Kidney epithelial cell (primary cell): ENCODE data around the gene PHF12. TPM values are rescaled to one million over a fixed set of nuclear protein-coding genes. Genes with fewer than 3 reads are reported as not detected.

Experiments
- DNase-seq: peaks from one replicate; pipeline ENCODE4 v3.0.0-alpha.2; 2010; ENCODE audit warnings: low read depth
- H3K27me3 ChIP-seq: 2 replicates; pipeline ENCODE4 v1.6.0; 2011; ENCODE audit warnings: low read length; ENCODE audit not compliant: control insufficient read depth, insufficient read depth
- H3K36me3 ChIP-seq: 2 replicates; pipeline ENCODE4 v1.5.1; 2011; ENCODE audit warnings: low read length; ENCODE audit not compliant: control insufficient read depth, insufficient read depth
- H3K4me3 ChIP-seq: 2 replicates; pipeline ENCODE4 v1.5.1; 2011; ENCODE audit warnings: low read depth, mild to moderate bottlenecking, control low read depth, low read length
- total RNA-seq: library from RNA; depleted of rRNA; stranded (reverse); fragments of >200 nt; gene quantifications from 2 replicates; pipeline ENCODE4 v1.2.3, GENCODE V29; 2015
- TF ChIP-seq, protein P1 (sequence below): IDR thresholded peaks from 2 replicates; pipeline ENCODE4 v1.5.1; 2011; ENCODE audit warnings: mild to moderate bottlenecking, moderate library complexity, low read length, control low read depth, inconsistent platforms; ENCODE audit not compliant: insufficient read depth, poor library complexity, severe bottlenecking

PHF12 gene
- total RNA-seq, 1 donor from 2014 or later = 19.6 TPM

GRCh38 chr17:28993645-28994426, 42.5 kb upstream of the PHF12 start:
- no peak for DNase-seq
- Histone ChIP-seq H3K27me3 (peaks cover 25% of the 10 kb centered on the region), H3K36me3 (no peaks in the 10 kb centered on the region), H3K4me3 (no peak overlapping the region)
- TF ChIP-seq, protein P1, sequence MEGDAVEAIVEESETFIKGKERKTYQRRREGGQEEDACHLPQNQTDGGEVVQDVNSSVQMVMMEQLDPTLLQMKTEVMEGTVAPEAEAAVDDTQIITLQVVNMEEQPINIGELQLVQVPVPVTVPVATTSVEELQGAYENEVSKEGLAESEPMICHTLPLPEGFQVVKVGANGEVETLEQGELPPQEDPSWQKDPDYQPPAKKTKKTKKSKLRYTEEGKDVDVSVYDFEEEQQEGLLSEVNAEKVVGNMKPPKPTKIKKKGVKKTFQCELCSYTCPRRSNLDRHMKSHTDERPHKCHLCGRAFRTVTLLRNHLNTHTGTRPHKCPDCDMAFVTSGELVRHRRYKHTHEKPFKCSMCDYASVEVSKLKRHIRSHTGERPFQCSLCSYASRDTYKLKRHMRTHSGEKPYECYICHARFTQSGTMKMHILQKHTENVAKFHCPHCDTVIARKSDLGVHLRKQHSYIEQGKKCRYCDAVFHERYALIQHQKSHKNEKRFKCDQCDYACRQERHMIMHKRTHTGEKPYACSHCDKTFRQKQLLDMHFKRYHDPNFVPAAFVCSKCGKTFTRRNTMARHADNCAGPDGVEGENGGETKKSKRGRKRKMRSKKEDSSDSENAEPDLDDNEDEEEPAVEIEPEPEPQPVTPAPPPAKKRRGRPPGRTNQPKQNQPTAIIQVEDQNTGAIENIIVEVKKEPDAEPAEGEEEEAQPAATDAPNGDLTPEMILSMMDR = no peak

DNA sequence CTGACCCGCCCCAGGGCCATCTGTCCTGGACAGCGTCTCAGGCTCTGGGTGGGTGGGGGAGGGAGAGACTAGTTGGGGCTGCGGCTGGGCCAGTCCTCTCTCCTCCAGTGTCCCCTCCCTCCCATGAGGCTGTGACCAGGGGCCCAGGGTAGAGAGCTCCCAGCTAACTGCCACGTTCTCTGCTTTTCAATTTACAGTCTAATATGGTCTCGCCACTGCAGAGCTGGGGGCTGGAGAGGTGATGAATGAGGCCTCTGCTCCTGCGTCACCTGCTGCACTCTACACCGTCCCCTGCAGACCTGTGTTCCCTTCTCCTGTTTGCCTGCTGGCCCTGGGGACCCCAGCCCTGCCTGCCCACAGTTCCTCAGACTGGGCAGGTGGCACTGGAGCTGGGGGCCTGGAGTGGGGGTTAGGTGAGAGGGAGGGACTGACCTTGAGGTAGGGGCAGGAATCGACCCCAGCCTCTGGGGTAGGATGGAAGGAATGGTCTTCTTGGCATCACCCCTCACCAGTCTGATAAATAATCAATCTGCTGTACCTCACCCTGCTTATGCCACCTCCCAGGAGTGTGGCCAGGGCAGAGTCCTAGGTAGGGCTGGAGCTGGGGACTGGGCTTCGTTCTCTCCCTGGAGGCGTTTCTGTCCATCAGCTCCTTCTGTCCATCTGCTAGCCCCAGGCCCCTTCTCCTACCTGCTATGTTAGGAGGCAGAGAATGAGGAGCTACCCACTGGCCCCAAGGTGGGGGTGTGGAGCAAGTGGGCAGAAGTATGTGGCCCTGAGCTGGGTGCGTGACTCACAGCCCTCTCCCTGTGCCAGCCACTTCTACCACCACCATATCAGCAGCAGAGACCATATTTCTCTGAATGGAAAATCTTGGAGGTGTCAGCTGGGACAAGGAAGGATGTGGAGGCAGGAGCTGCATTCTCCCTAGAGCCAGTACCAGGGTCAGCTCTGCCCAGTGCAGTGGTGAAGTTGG, 41.6 kb upstream of the PHF12 start:
- no peak overlapping the region for H3K4me3 ChIP-seq
- H3K36me3 ChIP-seq = no peaks in the 10 kb centered on the region
- H3K27me3 ChIP-seq = peaks cover 24% of the 10 kb centered on the region
- DNase-seq = no peak
- TF ChIP-seq, protein P1 = no peak

DNA sequence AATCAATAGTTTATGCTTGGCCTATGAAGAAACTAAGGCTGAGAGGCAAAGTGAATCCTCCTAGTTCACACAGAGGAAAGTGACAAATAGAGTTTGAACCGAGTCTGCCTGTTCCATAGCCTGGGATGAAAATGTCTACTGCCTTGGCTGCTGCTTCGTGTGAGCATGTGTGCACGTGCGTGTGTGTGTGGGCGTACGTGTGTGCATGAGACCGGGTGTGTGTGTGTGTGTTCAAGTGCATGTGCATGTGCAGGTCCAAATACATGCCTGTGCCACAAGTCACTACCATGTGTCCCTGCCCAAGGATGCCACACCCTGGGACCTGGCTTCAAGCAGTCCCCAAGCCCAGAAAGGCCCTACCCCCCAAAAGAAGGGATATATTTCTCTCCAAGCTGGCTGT, 40.9 kb upstream of the PHF12 start:
- no peak for DNase-seq
- Histone ChIP-seq H3K27me3 (peaks cover 22% of the 10 kb centered on the region), H3K4me3 (no peak overlapping the region), H3K36me3 (no peaks in the 10 kb centered on the region)
- TF ChIP-seq, protein P1 = no peak

GRCh38 chr17:28991779-28992178, 40.5 kb upstream of the PHF12 start:
- peaks cover 20% of the 10 kb centered on the region for H3K27me3 ChIP-seq
- TF ChIP-seq, protein P1 = no peak
- DNase-seq = no peak
- no peaks in the 10 kb centered on the region for H3K36me3 ChIP-seq
- no peak overlapping the region for H3K4me3 ChIP-seq

DNA sequence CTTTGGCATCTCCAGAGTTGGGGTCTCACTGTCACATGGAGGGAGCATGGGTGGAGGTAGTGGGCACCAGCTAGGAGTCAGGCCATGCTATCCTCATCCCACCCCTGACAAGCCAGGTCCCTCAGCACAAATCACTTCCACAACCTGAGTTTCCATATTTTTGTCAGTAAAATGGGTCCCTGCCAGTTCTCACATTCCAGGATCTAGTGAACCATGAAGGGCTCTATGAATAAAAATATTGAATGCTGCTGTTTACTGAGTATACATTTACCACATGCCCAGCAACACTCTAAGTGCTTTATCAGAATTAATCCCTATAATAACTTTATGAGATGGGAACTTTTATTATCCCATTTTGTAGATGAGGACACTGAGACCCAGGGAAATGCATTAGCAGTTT, 37.7 kb upstream of the PHF12 start:
- TF ChIP-seq, protein P1 = no peak
- no peaks in the 10 kb centered on the region for H3K36me3 ChIP-seq
- DNase-seq = no peak
- no peak overlapping the region for H3K4me3 ChIP-seq
- H3K27me3 ChIP-seq = peaks cover 38% of the 10 kb centered on the region
